HG03103 (cell line): ENCODE measurements around the gene IVNS1ABP.
A peak's percentile ranks its signal among the peaks of the same experiment; 100 is the strongest.
"Not testable (repeated sequence)": the region's sequence is repeated elsewhere in the genome, so short reads cannot be mapped to it uniquely, and the experiment has no call there.

ENCODE experiments used
- ATAC-seq: cut with Tn5 transposase; IDR thresholded peaks from one replicate; pipeline ENCODE4 v1.9.1; 2021; ENCODE audit warnings: low read depth; ENCODE audit not compliant: unreplicated experiment

The IVNS1ABP gene

DNA sequence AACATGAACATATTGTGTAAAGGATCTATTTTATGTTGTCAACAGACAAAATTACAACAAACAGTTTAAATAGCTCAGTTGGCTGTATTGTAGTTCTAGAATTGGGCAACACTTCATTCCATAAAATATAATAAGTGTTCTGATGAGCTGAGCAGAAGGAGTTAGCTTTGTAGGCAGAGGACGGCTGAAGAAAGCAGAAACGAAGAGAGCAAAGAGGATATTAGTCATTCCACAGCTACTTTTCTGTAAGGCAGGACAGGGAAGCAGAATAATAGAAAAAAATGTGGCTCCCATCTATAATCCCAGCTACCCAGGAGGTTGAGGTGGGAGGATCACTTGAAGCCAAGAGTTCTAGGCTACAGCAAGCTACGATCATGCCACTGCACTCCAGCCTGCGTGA, 20.2 kb upstream of the IVNS1ABP start:
- no peak for ATAC-seq

DNA sequence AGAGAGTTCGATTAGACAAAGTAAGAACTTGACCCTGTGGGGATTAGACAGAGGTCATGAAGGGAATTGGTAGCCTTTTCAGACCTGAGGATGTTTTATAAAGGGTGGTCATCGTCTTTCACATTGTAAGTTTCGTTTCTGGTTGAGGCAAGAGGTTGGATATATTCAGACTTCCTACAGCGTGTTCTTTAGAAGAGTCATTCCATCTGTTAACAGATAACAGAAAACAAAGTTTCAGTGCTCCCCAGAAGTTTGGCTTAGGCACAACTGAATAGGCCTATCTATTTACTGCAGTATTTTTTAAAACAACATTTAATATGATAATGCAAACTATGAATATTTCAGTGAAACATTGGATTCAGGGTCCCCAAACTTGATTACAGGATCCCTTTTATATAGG, 17.1 kb upstream of the IVNS1ABP start:
- no peak for ATAC-seq

DNA sequence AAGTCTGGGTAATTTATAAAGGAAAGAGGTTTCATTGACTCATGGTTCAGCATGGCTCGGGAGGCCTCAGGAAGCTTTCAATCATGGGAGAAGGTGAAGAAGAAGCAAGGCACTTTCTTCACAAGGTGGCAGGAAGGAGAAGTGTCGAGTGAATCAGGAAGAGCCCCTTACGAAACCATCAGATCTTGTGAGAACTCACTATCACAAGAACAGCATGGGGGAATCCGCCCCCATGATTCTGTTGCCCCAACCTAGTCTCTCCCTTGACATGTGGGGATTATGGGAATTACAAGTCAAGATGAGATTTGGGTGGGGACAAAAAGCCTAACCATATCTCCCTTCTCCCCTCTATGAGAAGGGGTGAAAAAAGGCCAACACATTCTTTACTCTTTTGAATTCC, 11.2 kb upstream of the IVNS1ABP start:
- no peak for ATAC-seq

DNA sequence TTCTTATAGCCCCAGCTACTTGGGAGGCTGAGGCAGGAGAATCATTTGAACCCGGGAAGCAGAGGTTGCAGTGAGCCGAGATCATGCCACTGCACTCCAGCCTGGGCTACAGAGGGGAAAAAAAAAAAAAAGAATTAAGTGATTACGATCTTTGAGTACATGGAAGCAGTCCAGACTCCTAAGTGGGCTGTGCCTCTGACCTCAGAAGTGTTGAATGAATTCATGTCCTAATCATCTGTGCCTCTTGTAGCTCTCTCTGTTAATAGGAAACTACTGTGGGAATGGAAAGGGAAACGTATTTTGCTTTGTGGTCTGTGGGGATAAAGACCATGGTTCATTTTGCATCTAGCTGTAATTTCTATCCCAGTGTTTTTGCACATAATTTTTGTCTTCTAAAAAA, 8.4 kb upstream of the IVNS1ABP start:
- ATAC-seq: no peak

DNA sequence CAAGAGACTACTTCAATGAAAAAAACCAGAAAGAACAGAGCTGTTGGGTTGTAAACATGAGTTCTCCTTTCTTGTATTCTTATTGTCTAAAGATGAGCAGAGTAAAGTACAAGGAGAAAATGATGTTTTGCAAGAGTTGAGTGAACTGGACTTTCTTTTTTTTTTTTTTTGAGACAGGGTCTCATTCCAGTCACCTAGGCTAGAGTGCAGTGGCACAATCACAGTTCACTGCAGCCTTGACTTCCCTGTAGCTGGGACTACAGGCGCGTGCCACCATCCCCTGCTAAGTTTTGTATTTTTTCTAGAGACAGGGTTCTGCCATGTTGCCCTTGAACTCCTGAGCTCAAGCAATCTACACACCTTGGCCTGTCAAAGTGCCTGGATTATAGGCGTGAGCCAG, 7.1 kb upstream of the IVNS1ABP start:
- no peak for ATAC-seq

DNA sequence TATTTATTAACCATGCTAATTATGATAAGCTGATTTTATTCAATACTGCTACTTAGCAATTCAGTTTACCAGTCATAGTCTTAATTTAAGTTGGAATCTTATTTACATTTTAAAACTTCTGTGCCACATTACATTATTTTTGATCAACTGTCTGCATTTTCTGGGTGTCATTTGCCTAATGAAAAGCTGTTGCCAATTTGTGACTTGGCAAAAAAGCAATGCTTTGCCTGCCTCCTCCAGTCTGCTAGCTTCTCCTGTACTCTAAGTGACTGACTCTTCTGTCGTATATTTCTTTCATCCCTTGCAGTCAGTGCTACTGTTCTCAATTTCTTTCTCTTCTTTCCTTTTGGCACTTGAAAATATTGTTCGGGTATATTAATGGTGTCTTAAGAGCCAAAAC, 5.6 kb upstream of the IVNS1ABP start:
- ATAC-seq: no peak

DNA sequence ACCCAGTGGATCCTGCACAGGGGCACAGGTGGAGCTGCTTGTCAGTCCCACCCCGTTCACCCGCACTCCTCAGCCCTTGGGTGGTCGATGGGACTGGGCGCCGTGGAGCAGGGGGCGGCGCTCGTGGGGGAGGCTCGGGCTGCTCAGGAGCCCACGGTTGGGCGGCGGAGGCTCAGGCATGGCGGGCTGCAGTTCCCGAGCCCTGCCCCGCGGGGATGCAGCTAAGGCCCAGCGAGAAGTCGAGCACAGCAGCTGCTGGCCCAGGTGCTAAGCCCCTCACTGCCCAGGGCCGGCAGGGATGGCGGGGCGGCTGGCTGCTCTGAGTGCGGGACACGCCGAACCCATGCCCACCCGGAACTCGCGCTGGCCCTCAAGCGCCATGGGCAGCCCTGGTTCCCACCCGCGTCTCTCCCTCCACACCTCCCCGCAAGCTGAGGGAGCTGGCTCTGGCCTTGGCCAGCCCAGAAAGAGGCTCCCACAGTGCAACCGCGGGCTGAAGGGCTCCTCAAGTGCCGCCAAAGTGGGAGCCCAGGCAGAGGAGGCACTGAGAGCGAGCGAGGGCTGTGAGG, 4.7 kb upstream of the IVNS1ABP start:
- ATAC-seq: not testable (repeated sequence)

DNA sequence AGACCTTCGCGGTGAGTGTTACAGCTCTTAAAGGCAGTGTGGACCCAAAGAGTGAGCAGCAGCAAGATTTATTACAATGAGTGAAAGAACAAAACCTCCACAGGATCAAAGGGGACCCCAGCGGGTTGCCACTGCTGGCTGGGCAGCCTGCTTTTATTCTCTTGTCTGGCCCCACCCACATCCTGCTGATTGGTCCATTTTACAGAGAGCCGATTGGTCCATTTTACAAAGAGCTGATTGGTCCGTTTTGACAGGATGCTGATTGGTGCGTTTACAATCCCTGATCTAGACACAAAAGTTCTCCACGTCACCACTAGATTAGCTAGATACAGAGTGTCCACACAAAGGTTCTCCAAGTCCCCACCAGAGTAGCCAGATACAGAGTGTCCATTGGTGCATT, 4.1 kb upstream of the IVNS1ABP start:
- ATAC-seq: not testable (repeated sequence)

DNA sequence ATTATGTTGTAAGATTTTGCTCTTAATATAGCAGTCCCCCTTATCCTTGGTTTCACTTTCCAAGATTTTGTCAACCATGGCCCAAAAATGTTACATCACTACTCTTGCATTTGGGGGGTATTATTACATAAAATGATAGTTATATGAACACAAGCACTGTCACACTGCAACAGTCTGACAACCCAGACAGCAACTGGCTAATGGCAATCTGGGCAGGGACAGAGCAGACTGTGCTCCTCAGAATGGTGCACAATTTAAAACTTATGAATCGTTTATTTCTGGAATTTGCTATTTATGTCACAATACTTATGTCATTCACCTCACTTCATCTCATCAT, 2.1 kb upstream of the IVNS1ABP start:
- ATAC-seq: no peak

DNA sequence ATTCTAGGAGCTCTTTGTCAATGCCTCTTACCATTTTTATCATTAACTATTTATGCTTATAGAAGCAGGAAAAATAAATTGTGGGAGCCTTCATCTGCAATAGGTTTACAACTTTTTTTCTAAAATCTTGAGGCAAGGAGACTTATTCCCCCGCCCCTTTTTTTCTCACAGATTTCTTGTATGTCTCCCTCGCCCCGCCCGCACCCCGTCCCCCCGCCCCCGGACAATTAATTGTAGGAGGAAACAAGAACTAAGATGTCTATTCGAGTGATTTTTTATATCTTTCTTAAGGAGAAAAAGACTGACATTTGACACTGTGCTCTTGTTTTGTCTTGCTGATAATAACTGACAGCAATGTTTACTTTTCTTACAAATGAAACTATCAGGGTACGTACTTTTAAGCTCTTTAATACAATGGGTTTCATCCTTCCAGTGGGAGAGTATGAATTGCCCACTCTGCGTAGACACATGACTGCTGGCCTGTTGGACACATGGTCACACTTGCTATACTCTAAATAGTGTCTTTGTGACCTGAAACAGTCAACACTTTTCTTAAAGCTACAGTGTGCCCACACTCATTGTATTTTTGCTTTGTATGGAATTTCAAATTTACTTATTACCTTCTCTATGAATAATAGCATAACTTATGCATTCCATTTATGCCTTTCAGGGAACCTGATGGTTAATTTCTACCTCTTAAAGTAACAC, 1.5 kb upstream of the IVNS1ABP start:
- no peak for ATAC-seq

DNA sequence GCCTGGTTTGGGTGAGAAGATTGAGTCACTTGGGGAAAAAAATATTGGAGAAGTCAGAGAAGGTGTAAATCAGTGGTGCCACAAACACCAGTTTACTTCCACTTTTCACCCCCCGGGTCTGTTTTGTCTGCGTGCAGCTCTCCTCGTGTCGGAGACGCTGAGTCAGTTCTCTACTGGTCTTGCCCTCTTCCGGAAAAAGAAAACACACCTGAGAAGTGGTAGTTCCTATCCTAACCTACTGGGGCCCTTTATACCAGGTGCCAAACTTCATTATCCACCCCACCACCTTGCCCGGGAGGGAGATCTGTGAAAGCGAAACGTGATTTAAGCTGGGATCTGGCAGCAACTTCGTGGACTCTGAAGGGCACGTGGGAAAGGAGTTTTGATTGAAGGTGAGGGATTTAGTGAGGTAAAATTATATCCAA, 855 bp upstream of the IVNS1ABP start:
- peak; percentile 30 for ATAC-seq

DNA sequence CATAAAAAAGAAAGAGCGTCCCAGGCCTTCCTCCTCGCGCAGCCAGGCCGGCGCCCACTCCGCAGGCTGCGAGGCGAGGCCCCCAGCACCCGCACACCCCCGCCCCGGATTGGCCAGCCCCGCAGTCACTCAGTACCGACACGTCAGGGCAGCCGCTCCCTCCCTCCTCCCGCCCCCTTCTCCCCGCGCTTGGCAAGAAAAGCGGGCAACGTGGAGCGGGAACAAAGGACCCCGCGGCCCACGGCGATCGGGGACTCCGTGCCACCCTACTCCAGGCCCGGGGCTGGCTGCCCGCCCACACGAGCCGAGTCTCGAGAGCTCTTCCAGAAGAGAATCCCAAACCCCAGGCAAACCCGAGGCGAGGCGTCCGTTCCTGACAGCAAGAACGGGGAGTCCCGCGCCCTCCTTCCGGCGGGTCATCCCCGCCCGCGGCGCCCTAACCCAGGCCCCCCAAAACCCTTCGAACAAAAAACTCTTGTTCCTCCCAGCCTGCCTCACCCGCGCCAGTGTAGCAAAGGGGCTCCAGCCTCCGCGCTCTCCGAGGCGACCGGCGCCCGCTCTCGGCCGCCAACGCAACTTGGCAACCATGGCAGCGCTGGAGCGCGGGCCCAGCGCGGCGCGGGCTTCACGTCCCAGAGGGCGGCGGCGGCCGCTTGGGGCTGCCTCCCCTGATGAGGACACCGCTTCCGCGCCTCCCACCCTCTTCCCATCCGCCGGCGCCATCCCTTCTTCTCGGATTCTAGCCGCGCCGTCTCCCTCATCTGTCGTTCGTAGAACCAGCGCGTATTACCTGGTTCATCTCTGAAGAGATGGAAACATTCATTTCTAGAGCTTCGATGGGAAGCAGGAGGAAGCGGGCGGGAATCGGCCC, 645 bp downstream of the IVNS1ABP start:
- ATAC-seq: peak; percentile 48

DNA sequence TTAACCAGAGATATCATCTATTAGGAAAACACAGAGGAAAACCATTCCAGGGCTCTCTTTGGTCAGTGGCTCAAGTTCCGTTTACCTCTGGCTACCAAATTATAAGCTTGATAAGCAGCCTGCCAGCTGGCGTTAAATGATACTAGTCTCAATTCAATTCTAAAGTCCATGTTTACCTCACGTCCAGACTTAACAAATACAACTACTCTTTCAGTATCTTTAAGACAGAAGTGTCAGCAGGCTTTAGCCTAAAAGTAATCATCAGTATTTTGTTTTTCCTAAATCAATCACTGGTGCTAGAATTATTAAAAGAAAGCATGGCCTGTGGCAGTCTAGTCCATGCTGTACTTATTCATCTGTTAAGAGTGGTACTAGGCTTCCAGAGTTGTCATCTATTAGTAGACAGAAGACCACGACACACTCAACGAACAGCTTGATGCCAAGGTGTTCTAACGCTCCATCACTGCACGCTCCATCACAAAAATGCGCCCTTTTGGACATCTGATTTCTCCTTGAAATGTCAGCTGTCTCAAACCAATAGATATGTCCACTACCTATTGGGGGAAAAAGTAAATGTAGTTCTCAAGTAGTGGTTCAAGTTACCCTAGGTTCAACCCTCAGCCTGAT, 1.5 kb downstream of the IVNS1ABP start:
- no peak for ATAC-seq

DNA sequence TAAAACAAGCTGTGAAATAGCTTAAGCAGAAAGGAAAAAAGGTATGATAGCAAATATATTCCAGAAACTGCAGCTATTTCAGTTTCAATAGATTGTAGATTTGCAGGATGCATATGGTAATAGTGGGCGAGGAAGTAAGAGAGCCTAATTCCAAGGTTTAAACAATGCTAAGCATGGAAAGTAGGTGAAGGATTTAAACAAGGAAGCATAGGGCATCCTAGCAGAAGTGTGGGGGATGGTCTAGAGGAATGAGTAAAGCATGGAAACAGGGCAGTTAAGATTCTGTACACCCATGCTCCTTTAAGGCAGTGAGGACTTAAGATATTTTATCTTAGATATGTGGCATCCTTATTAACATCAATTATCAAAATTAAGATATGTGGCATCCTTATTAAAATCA, 2.6 kb downstream of the IVNS1ABP start:
- ATAC-seq: no peak

DNA sequence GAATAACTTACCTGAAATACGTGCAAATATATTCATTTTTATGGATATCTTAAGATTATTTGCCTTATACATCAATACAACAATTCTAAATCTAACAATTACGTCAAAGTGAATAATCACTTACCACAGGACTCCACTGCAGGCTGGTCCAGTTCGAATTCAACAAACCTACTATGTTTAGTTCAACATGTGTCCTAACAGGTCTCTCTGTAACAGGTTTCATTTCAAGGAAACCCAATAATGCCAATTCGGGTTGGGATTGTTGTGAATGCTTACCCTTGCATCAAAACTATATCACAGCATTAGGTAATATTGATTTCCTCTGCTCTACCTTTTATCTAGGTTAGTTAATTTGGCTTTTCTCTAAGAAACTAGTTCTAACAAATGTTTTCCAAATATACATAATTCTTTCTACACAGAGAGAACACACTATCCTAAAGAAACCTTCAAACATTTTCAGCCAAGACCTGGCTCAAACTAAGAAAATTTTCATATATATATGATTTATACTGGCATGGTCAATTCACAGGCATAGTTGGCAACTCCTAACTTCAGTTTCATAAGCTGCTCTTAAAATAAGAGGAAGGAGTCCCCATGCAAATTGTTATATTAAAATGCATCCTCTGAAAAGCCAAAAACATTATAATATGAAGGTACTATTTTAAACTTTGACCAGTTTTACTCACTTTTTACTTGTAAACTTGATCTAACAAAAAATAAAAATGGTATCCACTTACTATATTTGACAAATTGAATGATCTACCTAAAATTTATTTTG, 4.5 kb downstream of the IVNS1ABP start:
- ATAC-seq: no peak

DNA sequence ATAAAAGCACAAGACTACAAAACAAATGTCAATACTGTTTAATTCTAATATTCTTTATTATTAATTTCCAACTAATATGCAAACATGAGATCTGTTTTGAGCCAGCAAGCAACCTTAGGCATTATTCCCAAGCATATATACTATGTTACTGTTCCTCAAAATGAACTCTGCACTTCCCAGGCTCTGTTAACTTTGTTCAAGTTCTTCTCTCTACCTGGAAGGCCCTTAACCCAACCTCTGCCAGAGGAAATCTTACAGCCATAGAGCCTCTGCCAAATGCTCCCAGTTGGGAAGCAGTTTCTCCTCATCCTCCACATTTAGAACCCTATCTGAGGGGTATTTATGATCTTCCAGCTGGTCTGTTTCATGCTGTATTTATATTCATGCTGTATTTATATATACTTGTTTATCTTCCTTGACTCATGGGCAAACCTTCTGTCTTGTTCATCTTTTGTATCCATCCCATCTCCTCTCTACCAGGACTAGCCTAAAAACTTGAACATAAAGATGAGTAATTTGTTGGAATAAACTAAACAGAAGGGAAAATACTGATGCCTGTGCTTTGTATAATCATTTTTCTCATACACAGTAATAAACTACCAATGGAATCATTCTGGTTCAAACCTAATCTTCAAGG, 5.3 kb downstream of the IVNS1ABP start:
- no peak for ATAC-seq

DNA sequence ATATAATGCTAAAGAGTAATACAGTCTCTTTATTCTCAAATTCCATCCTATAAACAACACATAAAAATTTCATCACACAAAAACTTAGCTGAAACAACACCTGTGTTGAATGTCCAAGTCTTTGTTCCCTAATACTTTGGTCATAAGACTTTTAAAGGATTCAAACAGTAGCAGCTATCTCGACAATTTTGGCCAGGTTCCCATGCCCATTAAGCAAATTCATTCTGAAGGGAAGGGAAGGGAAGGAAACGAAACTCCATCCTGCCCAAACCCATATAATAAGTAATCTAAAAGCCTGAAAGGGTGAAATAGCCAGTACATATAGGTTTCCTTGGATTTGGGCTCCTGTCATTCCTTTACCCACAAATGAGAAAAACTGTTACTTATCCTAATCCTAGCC, 7.5 kb downstream of the IVNS1ABP start:
- no peak for ATAC-seq

DNA sequence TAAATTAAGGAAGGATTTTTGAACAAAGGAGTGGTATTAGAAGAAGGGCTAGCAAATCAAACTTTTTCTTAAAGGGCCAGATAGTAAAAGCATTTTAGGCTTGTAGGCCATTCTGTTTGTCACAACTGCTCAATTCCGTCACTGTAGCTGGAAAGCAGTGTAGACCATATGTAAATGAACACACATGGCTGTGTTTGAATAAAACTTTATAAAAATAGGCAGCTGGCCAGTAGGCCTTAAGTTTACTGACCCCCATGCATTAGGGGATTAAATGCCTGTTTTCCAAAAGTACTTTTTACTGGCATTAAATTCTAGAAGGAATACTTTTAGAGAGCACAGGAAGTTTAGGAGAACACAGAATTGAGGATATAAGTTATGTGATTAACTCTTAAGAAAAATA, 8.9 kb downstream of the IVNS1ABP start:
- ATAC-seq: no peak

DNA sequence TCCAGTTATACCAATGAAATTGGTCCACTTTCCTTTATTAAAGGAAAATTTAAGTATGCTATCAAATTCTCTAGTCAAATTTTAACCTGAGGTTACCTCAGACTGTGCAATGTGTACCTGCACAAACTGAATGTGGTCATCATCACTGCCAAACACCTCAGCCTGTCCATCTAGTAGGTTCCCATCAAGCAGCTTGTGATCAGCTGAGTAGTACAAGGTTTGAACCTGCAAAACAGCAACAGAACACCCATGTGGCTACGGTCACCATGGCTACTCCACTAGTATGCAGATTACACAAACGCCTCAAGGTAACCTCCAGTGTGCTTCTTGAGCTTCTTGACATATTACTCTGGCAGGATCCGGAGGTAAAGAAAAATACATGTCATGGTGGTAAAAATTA, 11.6 kb downstream of the IVNS1ABP start:
- ATAC-seq: no peak

DNA sequence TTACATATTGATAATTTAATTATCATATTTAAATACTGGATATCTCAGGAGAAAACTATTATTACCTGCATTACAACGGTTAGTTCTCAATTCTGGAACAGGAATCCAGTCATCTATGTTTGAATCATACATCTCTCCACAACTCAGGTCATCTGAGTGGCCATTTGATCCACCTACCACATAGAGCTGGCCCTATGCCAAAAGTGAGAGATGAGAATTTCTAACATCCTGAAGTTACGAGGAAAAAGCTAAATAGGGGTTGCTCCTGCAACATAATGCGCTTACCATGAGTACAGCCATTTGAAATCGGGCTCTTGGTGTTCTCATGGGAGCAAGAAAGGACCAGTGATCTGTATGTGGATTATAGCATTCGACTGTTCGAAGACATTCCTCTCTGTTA, 16.9 kb downstream of the IVNS1ABP start:
- ATAC-seq: no peak
